Hindlimb muscle (tissue), 1 donor: ENCODE measurements around the gene ANXA6. TPM values are rescaled to one million over a fixed set of nuclear protein-coding genes. Genes with fewer than 3 reads are reported as not detected.

Experiments used
- DNase-seq: peaks from one replicate; pipeline ENCODE4 v3.0.0-alpha.2; 2013
- polyA plus RNA-seq: library from polyadenylated mRNA; unstranded; fragments of 120-200 nt; gene quantifications from one replicate; pipeline ENCODE4 v1.2.1, GENCODE V29; 2013; ENCODE audit not compliant: insufficient read length

ANXA6 gene
- polyA plus RNA-seq, 1 donor = 380 TPM

DNA sequence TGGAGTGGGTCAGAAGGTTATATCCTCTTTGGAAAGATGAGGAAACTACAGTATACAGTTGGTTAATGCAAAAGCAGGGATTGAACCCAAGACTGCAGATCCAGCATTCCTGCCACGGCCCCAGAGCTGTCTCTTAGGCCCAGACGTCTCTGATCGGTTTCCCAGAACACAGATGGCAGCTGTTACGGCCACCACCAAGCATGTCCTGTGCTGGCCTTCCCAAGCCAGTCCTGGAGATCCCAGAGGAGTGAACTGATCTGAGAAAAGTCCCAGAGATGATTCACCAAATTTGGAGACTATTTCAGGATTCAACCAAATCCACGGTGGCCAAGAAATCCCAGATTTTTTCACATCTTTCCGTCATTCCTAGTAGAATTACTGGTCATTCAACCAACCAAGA is 96.8 kb downstream of the ANXA6 start:
- DNase-seq = no peak

DNA sequence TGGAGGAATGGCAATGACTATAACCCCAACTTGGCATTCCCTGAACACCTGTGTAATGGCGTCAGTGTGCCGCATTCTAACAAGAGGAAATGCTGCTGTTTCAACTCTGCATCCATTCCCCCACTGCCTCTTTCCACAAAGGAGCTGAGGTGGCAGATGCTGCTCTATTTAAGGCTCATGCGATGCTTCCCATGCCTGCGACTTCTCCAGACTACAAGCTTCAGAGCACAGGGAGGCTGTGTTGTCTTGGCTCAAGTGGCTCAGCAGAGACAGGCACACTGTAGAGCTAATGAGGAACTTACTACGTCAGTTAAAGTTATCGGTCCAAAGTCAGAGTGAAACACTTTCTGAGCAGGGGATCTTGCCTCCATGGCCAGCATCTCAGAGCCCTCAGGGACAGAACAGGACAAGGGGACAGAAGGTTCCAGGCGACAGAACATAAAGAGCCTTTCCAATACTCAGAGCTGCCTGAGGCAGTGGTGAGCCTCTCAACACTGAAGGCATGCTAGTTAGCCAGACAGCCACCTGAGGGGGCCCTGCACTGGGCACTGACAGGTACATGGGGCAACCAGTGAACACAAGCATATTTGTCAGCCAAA is 98.6 kb downstream of the ANXA6 start:
- DNase-seq = no peak

DNA sequence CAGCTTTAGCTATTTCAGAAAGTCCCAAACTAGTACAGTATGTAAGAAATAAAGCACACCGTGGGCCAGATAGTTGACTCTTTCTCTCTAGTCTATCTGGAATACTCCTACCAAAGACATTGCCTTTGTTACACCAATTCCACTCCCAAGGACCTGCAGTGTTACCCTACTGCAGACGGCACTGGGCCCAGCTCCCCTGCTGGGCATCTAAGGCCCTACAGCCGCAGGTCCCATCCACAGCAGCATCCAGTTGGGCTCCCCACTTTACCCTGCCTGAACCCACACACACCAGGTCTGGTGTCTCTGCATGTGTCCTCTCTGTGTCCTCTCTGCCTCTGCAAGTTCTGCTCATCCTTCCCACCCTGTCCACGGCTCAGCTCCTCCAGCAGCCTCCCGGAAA is 99.3 kb downstream of the ANXA6 start:
- DNase-seq = no peak

DNA sequence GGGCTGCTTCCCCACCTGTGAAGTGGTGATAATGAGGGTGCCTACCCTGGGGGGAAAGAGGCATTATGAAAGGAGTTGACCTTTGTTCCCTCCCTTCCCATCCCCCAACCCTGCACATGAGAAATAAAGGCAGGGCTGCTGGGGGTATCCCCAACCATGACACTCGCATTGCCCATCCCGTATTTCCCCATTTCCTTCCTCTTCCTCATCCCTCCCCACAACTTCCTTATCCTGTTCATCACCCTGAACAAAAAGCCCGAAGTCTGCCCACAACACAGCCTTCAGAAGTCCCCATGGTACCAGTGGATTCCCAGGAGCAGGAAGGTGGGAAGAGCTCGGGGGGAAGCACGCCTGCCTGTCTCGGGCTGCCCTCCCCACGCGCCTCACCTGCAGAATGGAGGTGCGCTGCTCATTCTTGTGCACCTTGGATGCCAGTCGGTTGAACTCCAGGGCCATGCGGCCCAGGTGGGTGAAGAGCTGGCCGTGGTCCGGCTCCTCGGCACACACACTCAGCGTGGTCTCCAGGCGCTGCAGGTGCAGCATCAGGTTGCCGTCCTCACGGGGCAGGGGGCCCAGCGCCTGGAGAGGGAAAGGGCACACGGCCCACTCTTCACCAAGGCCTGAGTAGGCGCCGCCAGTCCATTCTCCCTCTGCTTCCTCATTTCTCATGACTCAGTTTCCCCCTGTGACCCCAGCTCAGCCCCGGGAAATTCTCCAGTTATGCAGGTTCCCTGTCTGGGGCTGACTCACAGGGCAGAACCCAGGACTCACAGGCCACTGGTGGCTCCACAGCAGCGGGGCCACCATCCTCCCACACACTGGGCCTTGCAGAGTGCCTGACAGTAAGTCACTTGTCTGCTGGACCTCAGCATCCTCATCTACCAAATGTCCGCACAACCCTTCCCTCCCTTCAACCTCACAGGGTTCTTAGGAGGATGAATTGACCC is 100.9 kb downstream of the ANXA6 start:
- DNase-seq = no peak

DNA sequence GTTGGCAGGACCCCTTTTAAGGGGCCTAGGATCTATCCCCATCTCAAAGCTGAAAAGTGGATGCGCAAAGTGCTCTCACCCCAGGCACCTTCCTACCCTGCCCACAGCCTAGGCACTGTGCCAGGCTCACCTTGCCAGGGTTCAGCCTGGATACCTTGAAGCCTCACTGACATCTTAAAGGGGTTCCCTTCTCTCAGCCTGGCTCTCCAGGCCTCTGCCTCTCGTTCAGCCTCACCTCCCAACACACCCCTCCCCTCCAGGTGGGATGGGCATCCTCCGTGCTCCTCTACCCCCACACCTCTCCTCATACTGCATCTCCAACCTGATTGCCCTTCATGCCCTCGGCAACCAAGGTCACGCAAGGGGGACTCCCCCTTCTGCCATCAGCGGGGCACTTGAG is 102.2 kb downstream of the ANXA6 start:
- DNase-seq = no peak

DNA sequence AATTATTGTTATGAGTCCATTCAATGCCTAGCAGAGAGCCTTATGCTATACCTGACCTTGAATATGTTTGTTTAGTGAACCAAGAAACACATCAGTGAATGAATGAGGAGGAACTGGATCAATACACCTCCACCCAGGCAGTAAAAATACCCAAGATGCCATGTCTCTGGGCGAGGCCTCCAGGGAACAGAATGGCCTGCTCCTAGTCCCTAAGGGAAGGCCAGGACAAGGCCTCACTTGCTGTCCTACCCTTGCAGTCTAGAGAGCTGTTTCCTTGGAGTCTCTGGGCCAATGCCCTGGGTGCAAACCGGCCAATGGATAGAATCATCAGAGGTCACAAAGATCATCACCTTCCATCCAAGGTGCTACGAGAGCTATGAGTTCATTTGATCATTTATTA is 102.9 kb downstream of the ANXA6 start:
- DNase-seq = no peak

DNA sequence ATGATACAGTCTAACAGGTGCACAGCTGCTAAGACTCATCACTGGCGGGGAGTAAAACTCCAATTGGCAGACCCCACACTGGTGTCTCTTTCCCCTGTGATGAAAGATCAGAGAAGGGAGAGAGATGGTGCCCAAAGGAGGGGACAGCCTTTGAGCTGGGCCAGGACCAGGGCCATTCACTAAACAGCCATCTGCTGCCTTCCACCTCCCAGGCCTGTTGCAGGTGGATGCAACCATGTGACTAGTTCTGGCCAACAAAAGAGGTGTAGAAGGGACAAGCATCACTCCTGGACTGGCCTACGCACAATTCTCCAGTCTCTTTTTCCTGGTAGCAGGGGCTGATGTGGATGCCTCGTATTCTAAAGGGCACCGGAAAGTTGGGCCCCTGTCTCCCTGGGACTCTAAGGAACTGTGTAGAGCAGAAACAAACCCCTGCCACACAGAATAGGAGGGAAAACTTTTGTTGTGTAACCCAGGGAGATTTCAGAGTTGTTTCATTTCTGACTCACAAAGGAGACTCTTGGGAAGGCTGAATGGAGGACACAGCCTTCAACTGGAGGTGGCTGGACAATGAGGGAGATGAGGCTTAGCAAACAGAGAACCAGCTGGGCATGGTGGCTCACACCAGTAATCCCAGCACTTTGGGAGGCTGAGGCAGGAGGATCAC is 103.7 kb downstream of the ANXA6 start:
- no peak for DNase-seq

DNA sequence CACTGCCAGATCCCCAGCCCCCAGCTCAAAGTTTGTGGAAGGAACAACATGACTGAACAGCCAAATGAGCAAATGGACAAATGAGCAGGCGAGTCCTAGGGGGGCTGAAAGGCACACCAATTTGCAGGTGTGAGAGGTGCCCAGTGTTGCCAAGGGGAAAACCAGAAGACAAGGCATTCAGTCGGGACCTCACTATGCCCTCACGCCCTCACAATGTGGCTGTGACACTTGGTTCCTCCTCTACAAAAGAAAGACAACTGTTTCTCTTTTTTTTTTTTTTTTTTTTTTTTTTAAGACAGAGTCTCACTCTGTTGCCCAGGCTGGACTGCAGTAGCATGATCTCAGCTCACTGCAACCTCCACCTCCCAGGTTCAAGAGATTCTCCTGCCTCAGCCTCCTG is 104.7 kb downstream of the ANXA6 start:
- no peak for DNase-seq

DNA sequence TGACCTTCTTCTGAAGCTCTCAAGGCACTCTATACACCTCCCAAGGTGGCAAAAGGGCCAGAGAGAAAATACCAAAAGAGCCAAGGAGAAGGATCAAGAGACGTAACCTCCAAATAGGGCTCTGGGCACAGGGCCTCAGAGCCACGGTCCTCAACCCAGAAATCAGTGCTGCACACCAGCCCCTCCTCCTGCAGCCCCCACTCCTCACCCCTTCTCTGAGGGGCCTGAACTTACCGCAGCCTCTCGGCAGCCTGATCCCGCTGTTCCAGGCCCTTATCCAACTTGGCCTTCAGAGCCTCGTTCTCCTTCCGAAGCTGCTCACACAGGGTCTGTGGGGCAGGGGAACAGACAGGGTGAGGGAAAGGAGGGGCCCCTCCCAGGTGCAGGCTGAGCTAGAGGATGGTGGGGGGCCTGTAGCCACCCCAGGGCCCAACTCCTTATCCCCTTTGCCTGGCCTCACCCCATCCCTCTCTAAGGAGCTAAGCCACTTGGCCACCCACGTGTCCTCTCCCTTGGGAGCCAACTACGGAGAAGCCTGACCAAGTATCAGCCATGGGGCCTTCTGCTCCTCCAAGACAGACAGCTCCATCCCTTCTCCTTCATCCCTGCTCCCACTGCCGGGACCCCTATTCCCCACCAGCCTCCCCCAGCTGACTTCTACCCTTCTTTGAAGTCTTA is 105.5 kb downstream of the ANXA6 start:
- no peak for DNase-seq

DNA sequence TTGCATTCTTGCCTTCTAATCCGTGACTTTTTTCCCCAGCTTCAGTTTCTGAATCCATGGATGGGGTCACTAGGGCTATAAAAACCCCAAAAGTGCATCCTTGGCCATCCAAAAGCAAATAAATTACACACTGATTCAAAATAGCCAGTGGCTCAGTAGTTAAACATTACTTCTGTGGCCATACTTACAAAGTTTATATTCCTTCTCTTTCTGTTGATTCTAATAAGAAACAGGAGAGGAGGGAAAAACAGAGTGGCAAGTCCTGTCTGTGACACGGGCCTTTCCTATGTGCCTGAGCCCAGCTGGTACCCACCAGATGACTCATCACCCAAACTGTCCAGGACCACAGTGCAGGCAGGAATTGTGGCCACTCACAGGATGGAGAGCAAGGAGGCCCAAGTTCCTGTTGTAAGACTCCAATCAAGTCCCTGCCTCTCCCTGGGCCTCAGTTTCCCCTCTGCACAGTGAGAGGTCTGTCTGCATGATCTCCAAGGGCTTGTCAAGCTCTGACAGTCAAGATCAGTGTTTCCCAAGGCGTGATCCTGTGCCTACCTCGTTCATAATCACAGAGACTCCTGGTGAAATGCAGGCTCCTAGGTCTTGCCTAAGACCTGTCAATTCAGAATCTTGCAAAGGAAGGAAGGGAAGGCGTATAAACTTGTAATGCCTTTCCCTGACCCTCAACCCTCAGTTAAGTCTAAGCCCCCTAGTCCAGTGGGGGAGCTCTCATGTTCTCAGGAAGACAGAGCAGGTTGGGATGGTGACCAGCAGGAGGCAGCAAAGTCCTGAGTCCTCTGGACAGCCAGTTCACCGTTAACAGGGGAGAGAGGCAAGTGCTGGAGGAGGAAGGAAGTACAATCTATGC is 106.3 kb downstream of the ANXA6 start:
- DNase-seq = peak; percentile 78

Other genes starting within 250 kb of the ANXA6 start
- 64.9 TPM for gene GPX3, start 137.2 kb downstream of the ANXA6 start, polyA plus RNA-seq
- gene TNIP1, start 76.7 kb downstream of the ANXA6 start, polyA plus RNA-seq = 94.1 TPM
- gene CCDC69, start 66.3 kb upstream of the ANXA6 start, polyA plus RNA-seq = 86.9 TPM
- gene GM2A, start 95.4 kb upstream of the ANXA6 start, polyA plus RNA-seq = 26.9 TPM
- not detected for gene SLC36A3, start 146.0 kb upstream of the ANXA6 start, polyA plus RNA-seq
- gene SLC36A2, start 189.8 kb upstream of the ANXA6 start, polyA plus RNA-seq = 0.49 TPM